ENCODE results near the gene C1orf21.
"Not testable (repeated sequence)": the region's sequence is repeated elsewhere in the genome, so short reads cannot be mapped to it uniquely, and the experiment has no call there.

Gene C1orf21

DNA sequence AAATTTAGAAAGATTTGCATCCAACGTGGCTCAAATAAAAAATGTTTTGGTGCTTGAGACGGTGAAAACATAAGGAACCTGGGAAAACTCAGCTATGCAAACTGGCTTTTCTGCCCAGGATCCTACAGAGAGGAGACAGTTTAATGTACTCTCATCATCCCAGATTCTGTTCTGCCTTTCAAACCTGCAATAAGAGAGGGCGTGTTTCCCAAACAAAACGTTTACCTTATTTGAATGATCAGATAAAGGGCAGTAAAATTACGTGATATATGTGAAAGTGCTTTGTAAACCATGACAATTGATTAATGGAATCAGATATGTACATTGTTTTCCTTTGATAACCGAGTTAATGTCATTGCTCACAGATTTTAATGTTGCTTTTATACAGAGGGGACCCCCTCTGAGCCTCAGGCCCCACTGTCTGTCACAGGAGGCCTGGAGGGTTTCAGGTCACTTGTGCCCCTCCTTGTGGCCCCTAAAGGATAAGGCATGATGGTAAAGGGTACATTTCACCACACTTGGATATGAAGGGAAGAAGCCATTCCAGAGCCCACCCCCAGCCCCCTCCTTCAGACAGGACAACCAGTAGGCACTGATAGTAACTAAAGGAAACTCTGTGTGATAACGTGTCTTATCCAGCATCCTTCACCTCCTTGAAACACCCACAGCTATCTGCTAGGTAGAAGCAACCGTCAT lies 210.3 kb downstream of the C1orf21 start:
- no peak for DNase-seq (ENCODE audit: low read depth in 1 of 2, low spot score in 1 of 2)

DNA sequence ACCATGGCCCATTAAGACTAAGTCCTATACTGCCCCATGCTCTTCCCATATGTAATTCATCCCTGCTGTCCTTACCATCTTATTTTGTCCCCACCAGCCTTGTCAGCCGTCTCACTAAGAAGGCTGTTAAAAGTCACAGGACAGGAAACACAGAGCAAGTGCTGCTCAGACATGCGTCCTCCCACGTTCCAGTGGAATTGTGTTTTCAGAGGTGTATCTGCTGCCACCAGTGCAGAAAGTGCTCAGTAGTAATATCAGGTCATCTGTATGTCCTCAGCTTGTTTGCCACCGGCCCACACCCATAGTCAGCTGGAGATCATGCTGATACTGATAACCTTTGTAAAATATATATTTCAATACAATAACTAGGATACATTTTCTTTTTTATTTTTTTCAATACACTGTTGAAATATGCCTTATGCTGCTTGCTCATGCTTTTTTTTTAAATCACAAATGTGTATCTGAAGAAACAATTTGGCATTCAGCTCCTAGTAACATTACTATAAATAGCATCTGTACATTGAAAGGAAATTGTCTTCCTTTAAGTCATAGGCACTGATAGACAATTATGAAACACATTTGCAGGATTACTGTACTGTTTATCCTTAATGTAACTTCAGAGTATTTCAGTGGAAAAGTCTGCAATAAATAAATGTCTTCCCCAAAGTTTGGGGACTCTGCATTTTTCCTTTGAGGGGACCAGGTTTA lies 211.0 kb downstream of the C1orf21 start:
- no peak for DNase-seq (ENCODE audit: low read depth in 1 of 2, low spot score in 1 of 2)

DNA sequence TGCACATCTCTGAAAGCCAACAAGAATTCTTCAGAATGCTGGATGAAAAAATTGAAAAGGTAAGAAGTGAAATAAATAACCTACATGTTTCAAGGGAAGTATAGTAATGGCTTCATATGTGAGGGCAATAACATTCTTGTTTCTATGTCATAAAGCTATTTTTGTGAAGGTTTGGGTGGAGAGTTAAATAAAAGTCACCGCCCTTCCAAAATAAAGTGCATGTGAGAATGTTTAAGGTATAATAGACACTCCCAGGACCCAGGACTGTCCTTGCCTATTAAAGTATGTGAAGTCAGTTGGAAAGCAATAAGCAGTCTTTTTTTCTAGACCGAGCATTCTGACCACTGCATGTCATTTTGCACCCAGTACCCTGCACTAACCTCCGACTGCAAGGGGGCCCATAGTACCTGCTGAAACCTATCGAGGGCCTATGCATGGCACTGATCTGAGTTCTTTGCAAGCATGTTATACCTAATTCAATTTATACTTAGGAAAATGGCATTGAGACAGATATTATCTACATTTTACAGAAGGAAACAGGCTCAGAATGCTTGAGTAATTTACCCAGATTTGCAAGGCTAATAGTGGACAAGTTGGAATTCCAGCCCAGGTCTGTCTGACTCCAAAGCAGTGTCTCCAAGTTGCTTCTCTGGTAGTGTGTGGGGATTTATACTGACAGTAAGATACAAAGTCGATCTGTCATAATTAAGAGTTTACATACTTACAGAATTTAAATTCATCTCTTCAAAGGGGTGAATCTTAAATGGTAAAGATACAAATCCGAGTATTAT lies 211.8 kb downstream of the C1orf21 start:
- no peak for DNase-seq (ENCODE audit: low read depth in 1 of 2, low spot score in 1 of 2)

DNA sequence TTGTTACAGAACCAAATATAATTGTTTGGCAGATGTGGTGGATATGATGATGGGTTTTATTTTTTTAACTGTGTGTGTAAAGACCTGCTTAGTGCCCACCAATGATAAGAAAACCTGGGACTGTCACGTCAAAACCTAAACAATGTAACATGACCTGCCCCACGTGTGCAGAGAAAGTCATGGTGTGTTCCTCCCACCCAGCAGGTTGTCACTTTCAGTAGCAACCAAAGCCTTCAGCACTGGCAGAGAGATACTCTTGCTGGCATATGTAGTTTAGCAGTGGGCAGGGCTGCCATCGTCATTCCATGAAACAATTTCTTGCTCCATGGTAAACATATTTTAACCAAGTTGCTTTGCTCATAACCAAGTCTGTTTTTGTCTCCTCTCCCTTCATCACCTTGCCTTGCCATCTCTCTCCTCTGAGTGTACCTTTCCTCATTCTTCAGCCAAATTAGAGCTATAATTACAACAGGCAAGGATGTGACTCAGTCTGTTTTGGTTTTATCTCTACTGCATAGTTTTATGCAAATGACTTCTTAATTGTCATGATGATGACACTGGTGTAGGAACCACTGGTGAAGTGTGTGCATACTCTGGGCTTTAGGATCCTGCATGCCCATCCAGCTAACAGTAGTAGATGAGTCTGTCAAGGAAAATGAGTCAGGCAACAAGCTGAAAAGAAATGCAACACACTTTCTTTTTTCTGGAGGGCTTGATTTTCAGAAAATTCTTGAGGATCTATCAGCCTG lies 217.5 kb downstream of the C1orf21 start:
- no peak for DNase-seq (ENCODE audit: low read depth in 1 of 2, low spot score in 1 of 2)

DNA sequence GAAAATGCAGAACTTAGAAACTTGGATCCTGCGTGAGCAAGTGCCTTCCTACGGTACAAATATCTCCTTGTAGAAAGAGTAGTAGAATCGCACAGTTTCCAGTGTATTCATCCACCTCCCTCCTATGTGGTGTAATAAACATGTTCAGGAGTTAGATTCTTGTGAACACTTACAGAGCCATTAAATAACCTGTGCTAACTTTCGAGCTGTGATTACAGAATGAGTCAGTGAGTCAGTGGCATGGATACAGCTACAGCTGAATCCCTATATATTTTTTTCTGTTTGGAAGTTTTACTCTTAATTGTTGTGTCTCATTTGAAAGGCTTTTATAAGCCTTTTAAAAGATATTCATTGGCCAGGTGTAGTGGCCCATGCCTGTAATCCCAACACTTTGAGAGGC lies 219.1 kb downstream of the C1orf21 start:
- DNase-seq (ENCODE audit: low read depth in 1 of 2, low spot score in 1 of 2) = no peak

DNA sequence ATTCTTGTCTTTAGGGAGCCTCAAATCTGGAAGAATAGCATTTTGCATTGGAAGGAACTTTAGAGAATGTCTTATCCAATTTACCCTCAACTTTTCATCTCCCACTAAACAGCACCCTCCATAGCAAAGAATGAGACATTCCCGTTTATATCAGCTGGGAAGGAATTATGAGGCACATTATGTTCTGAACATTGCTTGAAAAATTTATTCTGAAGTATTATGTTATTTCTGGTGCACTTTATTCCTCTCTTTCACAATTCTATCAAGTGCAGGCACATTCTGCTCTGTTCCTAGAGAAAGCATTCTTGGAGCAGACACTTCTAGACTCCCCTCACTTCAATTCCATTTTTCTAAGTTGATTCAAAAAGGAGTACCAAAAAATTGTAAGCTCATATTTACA lies 220.0 kb downstream of the C1orf21 start:
- DNase-seq (ENCODE audit: low read depth in 1 of 2, low spot score in 1 of 2) = no peak

DNA sequence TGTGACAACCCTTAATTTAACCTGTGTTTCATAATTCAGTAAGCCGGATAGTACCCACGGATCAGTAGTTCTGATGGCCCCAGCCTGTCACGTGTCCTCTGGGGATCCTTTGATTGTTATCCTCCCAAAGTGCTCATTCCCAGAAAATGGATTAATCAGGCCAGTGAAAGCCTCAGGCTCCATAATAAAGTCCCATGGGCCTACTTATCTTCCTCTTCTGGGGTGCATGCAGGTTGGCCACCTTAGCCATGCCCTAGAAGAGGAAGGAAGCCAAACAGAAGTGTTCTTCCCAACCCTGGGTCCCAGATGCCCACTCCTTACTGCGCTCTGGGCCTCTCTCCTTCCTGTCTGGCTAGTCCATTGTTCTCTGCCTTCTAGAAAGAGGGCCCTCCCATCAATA lies 221.8 kb downstream of the C1orf21 start:
- no peak for DNase-seq (ENCODE audit: low read depth in 1 of 2, low spot score in 1 of 2)

DNA sequence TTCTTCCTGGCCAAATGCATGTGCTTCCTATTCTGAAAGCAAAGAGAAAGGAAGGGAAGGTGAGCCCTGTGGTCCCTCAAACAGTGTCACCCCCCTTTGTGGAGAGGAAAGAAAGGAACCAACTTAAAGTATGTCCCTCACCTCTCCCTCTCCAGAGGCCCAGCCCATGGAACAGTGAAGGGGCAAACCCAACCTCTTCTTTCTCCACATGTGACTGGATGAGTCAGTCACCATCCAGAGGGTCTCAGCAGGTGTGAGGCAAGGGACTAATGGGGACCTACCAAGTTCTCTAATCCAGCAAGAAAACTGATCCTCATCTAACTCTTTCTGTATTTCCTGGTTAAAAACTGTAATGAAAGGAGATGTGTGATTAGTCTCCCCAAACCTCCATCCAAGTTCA lies 222.2 kb downstream of the C1orf21 start:
- DNase-seq (ENCODE audit: low read depth in 1 of 2, low spot score in 1 of 2) = no peak

DNA sequence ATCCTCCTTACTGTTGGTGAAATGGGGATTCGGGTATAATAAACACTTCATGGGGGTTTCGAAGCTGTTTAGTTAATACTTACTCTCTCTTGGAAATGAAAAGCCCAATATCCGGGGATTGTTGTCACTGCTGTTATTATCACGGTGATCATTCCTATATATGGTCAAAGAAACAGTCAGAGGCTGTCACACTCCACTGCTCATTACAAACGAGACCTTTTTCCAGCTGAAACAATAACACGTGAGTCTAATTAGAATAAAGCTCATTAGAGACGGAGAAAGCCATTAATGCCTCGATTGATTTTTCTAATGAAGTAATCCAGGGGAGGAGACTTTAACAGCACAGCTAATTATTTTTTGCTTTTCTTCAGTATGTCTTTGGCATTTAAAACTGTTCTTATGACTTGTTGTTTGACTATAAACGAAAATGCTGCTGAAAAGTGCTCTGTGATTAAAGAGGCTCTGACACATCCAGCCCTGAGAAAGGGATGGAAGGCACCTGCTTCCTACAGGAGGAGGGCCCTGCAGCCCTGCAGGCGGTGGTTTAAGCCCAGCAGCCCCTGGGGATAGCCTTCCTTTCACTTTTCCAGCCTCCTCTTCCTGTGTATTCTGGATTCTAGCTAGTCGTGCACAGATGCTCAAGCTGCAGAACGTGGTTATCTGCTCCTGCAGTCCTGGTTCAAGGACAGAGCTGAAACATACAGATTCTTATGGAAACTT lies 224.2 kb downstream of the C1orf21 start:
- DNase-seq (ENCODE audit: low read depth in 1 of 2, low spot score in 1 of 2) = no peak

DNA sequence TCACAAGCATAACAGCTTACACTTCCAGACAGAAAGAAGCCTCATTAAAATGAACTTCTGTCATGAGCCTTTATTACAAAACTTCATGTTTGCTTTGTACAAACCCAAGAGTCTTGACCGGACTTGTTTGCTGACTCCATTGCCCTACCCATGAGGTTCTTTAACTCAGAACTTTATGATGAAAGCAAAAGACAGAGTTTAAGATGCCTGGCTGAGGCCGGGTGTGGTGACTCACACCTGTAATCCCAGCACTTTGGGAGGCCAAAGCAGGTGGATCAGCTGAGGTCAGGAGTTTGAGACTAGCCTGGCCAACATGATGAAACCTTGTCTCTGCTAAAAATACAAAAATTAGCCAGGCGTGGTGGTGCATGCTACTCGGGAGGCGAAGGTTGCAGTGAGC lies 225.4 kb downstream of the C1orf21 start:
- not testable (repeated sequence) for DNase-seq (ENCODE audit: low read depth in 1 of 2, low spot score in 1 of 2)

DNA sequence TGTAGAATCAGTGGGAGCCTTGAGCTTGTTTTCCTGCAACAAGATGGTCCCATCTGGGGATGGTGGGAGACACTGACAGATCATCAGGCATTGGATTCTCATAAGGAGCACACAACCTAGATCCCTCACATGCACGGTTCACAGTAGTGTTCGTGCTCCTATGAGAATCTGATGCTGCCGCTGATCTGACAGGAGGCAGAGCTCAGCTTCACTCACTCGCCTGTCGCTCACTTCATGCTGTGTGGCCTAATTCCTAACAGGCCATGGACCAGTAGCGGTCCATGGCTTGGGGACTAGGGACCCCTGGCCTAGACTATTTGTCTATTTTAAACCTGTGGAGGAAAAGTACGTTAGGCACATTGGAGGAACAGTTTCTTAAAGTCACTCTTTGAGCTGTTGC lies 227.8 kb downstream of the C1orf21 start:
- no peak for DNase-seq (ENCODE audit: low read depth in 1 of 2, low spot score in 1 of 2)

DNA sequence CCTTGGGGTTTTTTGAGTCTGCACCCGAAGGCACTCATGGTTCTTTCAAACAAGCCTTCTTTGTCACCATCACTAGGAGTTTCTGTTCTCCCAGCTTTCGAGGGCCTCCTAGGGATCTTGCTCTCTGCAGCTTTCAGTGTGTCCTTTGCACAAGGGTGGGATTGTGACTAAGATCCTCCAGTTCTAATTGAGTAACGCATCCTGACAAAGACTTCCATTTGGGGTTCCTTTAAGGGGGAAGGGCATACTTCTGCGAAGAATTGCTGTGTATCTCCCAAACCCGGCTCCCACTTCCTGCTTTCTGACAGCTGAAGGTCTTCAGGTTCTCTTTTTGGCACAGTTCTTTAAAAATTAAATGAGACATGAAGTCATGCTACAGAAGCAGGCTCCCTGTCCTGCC lies 228.5 kb downstream of the C1orf21 start:
- no peak for DNase-seq (ENCODE audit: low read depth in 1 of 2, low spot score in 1 of 2)

DNA sequence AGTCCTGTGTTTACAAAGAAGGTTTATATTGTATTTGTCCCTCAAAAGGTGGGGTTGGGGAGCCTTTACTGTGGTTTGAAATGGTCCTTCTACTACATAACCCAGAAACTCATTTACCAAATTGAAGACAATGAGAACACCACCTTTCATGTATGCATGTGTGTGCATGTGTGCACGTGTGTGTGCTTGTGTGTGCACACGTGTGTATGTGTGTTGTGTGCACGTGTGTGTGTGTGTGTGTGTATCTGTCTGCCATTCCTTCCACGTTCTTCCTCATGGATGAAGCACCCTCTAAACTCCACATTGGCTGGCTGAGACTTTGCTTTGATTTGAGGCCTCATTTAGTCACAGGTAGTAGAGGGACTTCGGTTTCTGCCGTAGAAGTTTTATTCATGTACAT lies 229.7 kb downstream of the C1orf21 start:
- no peak for DNase-seq (ENCODE audit: low read depth in 1 of 2, low spot score in 1 of 2)

DNA sequence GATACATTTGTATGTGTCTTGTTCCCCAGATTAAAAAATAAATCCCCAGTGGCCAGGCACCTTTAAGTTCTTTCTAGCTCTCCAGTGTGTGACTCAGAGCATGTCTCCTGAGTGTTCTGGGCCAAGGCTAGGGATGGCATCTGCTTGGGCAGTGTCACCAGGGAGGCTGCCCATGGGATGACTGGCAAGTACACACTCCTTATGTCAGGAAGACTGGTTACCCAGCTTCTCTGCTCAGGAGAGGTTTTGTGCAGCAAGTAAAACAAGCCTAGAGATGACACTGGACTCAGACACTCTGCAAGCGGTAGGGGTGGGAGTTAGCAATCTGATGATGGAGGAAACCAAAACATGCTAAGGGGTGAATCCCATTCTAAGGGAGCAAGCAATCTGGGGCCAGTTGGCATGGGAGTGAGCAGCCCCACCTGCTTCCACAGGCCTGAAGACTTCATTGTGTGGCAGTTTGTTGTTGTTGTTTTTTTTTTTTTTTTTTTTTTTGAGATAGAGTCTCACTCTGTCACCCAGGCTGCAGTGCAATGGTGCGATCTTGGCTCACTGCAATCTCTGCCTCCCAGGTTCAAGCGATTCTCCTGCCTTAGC lies 230.7 kb downstream of the C1orf21 start:
- DNase-seq (ENCODE audit: low read depth in 1 of 2, low spot score in 1 of 2) = no peak

DNA sequence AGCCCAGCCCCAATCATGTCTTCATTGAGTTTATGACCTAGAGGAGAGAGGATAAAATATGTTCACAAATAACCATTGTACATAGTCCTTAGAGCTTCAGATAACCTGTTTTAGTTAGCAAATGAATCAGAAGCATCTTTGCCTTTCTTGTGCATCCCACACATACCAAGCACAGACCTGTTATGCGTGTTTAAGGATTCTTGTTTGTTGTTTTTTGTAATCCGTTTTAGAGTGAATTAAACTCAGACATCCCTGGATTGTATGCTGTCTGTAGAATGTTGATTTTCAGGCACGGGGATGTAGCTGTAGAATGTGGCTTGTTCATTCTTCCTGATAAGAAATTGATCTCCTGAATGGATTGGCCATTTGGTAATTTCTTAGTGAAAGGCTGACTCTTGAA lies 232.0 kb downstream of the C1orf21 start:
- DNase-seq (ENCODE audit: low read depth in 1 of 2, low spot score in 1 of 2) = no peak

DNA sequence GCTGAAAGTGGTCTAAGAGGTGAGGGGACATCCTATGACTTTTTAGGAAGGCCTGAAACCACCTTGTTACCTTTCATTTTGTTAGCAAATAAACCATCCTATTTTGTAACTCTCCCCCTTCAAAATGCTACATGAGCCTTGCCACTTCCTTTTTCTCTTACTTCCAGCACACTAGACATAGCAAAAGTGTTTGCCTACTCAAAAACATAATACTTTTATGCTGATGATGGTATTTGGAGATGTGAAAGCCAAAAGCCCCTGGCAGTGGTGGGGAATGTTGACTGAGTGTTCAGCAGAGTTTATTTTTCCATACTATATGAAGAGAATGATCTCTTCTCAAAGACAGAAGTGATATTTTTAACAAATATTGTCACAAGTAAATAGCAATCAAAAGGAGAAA lies 233.6 kb downstream of the C1orf21 start:
- DNase-seq (ENCODE audit: low read depth in 1 of 2, low spot score in 1 of 2) = no peak

DNA sequence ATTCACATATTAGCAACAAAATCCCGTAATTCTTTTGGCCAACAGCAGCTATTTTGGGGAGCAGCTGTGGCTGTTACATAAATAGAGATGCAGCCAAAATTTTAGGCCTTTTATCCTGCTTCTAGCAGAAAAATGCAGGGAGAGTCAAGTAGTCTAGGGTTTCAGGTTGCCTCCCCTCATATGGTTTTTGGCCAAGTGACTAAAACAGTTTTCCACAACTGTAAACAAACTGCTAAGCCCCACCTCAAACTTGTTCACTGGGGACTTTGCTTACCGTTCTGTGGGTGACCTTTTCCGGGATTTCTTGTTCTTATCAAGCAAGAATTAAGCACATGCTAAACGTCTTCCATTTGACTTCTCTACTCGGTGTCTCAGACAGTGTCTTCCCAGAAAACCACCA lies 234.4 kb downstream of the C1orf21 start:
- DNase-seq (ENCODE audit: low read depth in 1 of 2, low spot score in 1 of 2) = no peak

DNA sequence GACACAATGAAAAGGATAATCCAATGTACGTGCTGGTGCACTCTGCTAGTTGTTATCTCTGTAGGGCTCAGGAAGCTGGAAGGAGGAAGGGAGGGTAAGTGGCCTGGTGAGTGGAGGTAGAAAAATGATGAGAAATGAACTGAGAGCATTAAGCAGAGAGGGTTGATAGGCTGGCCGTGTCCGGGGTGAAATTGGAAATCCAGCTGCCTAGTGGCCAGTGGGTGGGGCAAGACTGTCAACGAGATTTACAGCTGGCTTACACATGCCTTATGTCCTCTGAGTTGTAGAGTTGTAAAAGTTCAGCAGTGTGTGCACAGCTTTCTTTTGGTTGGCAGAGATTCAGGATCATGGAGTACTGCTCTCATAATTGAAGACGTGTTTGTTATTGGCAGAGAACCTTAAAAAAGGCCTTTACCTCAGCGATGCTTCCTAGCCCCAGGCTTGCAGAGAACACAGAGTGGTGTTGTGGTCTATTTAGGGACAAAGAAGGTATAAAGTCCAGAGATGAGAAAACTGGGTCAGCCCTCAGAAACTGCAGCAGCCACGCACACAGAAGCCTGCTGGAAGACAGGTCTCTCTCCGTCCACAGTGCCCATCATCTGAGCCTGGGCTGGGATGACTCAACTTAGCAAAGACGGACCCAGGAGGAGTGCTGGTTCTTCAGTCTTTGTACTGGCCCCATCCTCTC lies 235.5 kb downstream of the C1orf21 start:
- DNase-seq (ENCODE audit: low read depth in 1 of 2, low spot score in 1 of 2) = no peak

DNA sequence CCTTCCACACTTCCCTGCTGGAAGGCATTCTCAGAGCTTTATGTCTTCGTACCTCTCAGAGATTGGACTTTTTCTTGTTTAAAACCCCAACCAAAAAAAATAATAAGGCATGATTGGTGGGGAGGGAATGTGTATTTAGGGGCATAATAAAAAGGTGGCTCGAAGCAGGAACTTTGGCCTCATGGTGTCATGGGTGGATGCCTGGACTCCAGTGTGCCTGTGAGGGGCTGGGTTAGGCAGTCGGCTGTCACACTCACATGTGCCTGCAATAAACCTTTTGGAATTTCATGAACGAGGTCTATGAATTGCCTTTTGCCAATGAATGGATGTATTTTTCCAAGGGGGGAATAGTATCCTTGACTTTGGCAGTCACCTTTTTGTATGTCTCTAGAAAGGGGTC lies 236.6 kb downstream of the C1orf21 start:
- DNase-seq (ENCODE audit: low read depth in 1 of 2, low spot score in 1 of 2) = no peak

DNA sequence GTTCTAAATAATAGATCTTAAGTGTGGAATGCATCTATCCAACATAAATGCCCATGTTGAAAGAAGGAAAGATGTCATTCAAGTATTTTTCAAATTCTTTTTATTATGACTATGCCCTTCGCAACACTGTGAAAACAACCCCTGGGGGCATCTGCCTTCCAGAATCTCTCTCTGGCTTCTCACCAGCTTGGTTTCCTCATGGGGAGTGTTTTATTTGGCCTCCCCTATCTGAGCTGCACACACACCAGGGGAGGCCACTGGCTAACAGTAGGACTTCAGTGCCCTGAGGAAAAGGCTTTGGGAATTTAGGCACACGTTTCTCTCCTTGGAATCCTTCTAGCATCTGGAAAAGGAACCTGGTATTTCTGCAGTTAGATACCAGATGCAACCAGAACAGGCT lies 237.2 kb downstream of the C1orf21 start:
- no peak for DNase-seq (ENCODE audit: low read depth in 1 of 2, low spot score in 1 of 2)

All from activated CD4-positive, alpha-beta T cell treated with anti-CD3 and anti-CD28 coated beads, Interleukin-2, amount 50 U/mL, for 24 hours (primary cell).